ENCODE data around the gene MFN2.
"Not testable (repeated sequence)": the region's sequence is repeated elsewhere in the genome, so short reads cannot be mapped to it uniquely, and the experiment has no call there.

Gene MFN2

GRCh38 chr1:11979851-11980675 is at the start of gene MFN2:
MFN2 (plus strand) TSS chr1:11980444; CDS start chr1:11989169, 8,725 bp downstream.
- peak; percentile 83 to 89 for DNase-seq (ENCODE audit: low read depth in 2 of 2, low spot score in 1 of 2)

GRCh38 chr1:11930571-11931445 is 49.4 kb upstream of the MFN2 start:
- DNase-seq (ENCODE audit: low read depth in 2 of 2, low spot score in 1 of 2) = no peak

- no peak for DNase-seq (ENCODE audit: low read depth in 2 of 2, low spot score in 1 of 2)
Measured at GRCh38 chr1:11931845-11932244, 48.4 kb upstream of the MFN2 start.

- DNase-seq (ENCODE audit: low read depth in 2 of 2, low spot score in 1 of 2) = peak; percentile 58 to 77
Measured at GRCh38 chr1:11934302-11935056, 45.8 kb upstream of the MFN2 start, which contains the start of gene PLOD1. PLOD1 (plus strand) TSS chr1:11934717; CDS start chr1:11934780, 63 bp downstream.

- DNase-seq (ENCODE audit: low read depth in 2 of 2, low spot score in 1 of 2) = no peak
Measured at GRCh38 chr1:11935057-11935412, 45.2 kb upstream of the MFN2 start.

GRCh38 chr1:11935733-11936132 is 44.5 kb upstream of the MFN2 start:
- not testable (repeated sequence) for DNase-seq (ENCODE audit: low read depth in 2 of 2, low spot score in 1 of 2)

GRCh38 chr1:11938722-11939526 is 41.3 kb upstream of the MFN2 start:
- no peak for DNase-seq (ENCODE audit: low read depth in 2 of 2, low spot score in 1 of 2)

- not testable (repeated sequence) for DNase-seq (ENCODE audit: low read depth in 2 of 2, low spot score in 1 of 2)
Measured at GRCh38 chr1:11939794-11940193, 40.5 kb upstream of the MFN2 start.

GRCh38 chr1:11940260-11940921 is 39.9 kb upstream of the MFN2 start:
- DNase-seq (ENCODE audit: low read depth in 2 of 2, low spot score in 1 of 2) = no peak

GRCh38 chr1:11942280-11942679 is 38.0 kb upstream of the MFN2 start:
- DNase-seq (ENCODE audit: low read depth in 2 of 2, low spot score in 1 of 2) = no peak

- DNase-seq (ENCODE audit: low read depth in 2 of 2, low spot score in 1 of 2) = no peak
Measured at GRCh38 chr1:11943619-11944018, 36.6 kb upstream of the MFN2 start.

- DNase-seq (ENCODE audit: low read depth in 2 of 2, low spot score in 1 of 2) = no peak
Measured at GRCh38 chr1:11944358-11944931, 35.8 kb upstream of the MFN2 start.

GRCh38 chr1:11946647-11947046 is 33.6 kb upstream of the MFN2 start:
- no peak for DNase-seq (ENCODE audit: low read depth in 2 of 2, low spot score in 1 of 2)

GRCh38 chr1:11948822-11949458 is 31.3 kb upstream of the MFN2 start:
- no peak for DNase-seq (ENCODE audit: low read depth in 2 of 2, low spot score in 1 of 2)

GRCh38 chr1:11951901-11952300 is 28.3 kb upstream of the MFN2 start:
- no peak for DNase-seq (ENCODE audit: low read depth in 2 of 2, low spot score in 1 of 2)

GRCh38 chr1:11952455-11953109 is 27.7 kb upstream of the MFN2 start:
- no peak for DNase-seq (ENCODE audit: low read depth in 2 of 2, low spot score in 1 of 2)

GRCh38 chr1:11955221-11955620 is 25.0 kb upstream of the MFN2 start:
- DNase-seq (ENCODE audit: low read depth in 2 of 2, low spot score in 1 of 2) = no peak

GRCh38 chr1:11957398-11957797 is 22.8 kb upstream of the MFN2 start:
- DNase-seq (ENCODE audit: low read depth in 2 of 2, low spot score in 1 of 2) = no peak

- DNase-seq (ENCODE audit: low read depth in 2 of 2, low spot score in 1 of 2) = no peak
Measured at GRCh38 chr1:11957897-11958296, 22.3 kb upstream of the MFN2 start.
